HG03025 (cell line): ENCODE results near the gene CCL2.
"Not testable (repeated sequence)": the region's sequence is repeated elsewhere in the genome, so short reads cannot be mapped to it uniquely, and the experiment has no call there.

Experiments used
- ATAC-seq: cut with Tn5 transposase; IDR thresholded peaks from one replicate; pipeline ENCODE4 v1.9.1; 2021; ENCODE audit warnings: mild to moderate bottlenecking, moderate library complexity; ENCODE audit not compliant: unreplicated experiment, low FRiP score

CCL2 gene

GRCh38 chr17:34254651-34255380, at the start of gene CCL2:
TSS of gene CCL2 (plus strand) at chr17:34255285. CDS start at chr17:34255350, 65 bp downstream.
- no peak for ATAC-seq

GRCh38 chr17:34205401-34205800, 49.7 kb upstream of the CCL2 start:
- ATAC-seq = no peak

- ATAC-seq = no peak
Observed at GRCh38 chr17:34206569-34206968, 48.5 kb upstream of the CCL2 start.

GRCh38 chr17:34207572-34207971, 47.5 kb upstream of the CCL2 start:
- no peak for ATAC-seq

- no peak for ATAC-seq
Observed at GRCh38 chr17:34218748-34219147, 36.3 kb upstream of the CCL2 start.

DNA sequence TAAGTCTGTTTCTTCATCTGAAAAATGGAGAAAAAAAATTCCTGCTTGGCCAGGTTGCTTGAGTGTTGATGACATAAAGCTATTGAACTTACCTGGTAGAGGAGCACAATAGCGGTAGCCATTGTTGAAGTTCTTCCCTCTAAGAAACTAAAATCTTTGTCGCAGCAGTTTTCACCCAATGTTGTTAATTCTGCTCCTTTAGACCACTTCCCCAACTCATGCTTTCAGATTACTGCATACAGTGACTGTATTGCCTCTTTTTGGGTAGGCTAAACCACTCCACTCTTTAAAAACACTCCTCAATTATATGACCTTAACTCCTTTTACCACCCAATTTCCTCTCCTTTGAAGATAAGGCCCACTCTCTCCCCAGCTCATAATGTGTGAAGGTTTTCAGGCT, 35.7 kb upstream of the CCL2 start:
- ATAC-seq = no peak

DNA sequence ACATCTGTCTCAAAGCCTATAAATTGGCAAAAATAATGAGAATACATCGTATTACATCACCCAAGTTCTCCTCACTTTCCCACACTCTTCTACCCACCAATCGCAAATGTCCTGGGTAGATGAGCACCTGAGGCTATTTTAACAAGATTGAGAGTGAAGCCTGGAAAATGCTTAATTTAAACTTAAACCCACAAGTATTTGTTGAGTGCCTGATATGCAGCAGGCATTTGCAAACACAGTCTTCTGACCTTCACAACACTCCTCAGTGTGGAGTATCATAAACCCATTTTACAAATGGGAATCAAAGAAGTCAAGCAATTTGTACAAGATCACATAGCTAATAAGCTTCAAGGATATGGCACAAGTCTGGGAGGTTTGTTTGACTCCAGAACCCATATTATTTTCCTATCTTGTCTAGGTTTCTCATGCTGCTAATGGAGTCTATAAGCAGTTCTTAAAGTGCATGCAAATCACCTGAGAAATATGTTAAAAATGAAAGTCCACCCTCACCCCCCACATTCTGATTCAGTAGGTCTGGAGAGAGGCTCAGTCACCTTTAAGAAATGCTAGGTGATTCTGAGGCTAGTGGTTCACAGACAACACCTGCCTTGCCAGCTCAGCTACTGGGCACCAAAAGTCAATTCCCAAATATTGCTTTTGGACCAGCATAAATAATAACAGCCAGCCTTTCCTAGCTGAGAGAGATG, 34.9 kb upstream of the CCL2 start:
- ATAC-seq = no peak

- no peak for ATAC-seq
Observed at GRCh38 chr17:34220752-34221395, 34.2 kb upstream of the CCL2 start.

DNA sequence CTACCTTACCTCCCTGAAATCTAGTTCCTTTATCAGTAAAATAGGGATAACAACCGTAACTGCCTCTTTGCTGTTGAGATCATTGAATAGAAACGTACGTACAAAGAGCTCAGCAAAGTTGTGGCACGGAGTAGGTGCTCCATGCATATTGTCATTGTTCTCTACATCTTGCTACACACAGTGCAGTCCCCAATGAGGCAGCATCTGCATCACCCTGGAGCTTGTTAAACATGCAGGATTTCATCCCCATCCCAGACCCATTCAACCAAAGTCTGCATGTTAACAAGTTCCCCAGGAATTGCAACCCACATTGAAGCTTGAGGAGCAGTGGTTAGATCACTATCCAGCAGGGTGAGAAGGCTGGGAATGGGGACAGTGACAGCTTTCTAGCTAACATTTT, 33.7 kb upstream of the CCL2 start:
- ATAC-seq = no peak

DNA sequence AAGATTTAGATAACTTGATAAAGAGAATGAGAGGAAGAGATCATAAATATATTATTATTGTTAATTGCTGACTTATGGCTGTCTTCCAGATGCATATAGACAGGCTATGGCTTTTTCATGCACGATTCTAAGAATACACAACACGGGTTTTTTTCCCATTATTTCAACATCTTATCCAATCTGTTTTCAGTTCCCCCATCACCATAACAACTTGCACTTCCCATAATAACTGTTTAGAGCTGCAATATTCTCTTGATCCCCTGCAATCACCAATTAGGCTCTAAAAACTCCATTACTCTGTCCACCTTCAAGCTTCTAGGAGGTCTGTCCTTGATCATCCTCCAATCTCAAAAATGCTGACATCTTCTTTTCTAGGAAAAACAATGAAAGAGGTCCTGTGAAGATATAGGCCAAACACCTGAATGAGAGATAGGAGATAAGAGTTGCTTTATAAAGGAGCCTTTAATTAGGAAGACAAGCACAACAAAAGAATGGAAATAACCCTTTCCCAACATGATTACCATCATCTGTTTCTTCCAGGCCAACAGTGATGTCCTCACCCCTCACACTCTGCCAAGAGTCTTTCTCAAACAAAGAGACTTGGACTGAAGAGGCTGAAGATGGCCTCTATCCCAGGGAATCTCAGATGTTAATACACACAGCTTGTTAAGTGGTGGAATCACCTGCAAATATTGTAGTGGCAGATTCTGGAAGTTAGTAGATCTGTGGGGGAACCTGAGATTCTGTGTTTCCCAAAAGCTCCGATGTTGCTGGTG, 32.2 kb upstream of the CCL2 start:
- ATAC-seq = no peak

GRCh38 chr17:34225046-34225445, 30.0 kb upstream of the CCL2 start:
- ATAC-seq = no peak

DNA sequence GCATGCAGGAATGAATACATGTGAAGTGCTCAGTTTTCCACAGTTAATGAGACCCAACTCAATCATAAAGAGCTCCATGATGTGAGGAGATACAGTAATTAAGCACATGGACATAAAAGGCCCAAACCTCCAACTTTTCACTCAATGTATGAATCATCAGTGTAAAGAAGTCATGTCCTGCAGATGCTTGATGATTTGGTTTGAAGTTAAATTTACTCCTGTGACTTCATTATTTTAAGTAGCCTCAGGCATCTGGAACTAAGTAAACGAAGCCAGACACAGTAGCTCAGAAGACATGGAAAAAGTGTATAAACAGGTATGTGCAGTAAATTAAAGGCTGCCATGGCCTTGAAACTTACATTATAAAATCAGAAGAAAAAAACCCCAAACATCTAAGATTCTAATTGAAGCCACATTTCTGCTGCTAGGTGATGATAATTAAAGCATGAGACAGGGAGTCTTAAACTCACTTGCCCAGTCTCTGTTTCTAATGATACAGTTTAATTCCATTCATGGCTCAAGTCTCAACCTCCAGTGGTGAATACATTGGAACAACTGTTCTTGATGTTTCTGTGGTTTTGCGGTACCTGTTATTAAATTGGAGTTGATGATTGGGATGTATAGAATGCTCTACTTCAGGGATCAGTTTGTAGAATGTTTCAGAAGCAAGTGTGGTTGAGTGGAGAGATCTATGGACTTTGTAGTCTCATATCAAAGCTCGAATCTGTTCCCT, 28.9 kb upstream of the CCL2 start:
- no peak for ATAC-seq

DNA sequence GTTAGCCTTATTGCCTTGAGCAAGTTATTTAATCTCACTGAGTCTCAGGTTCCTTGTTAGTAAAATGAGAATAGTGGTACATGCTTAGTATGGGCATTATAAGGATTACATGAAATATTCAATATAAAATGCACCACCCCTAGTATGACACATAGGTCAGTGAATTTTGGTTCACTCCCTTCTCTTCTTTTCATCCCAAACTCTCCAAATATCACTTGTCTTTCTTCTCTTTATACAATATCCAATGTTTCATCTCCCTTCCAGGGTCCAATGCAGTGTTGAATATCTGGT, 28.4 kb upstream of the CCL2 start:
- no peak for ATAC-seq

DNA sequence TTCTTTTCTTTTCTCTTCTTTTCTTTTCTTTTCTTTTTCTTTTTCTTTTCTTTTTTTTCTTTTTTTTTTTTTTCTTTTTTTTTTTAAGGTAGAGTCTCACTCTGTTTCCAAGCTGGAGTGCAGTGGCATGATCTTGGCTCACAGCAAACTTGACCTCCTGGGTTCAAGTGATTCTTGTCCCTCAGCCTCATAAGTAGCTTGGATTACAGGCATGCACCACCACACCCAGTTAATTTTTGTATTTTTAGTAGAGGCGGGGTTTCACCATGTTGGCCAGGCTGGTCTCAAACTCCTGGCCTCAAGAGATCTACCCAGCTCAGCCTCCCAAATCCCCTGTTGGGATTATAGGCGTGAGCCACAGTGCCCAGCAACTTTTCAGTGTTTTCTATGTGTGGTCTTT, 27.8 kb upstream of the CCL2 start:
- ATAC-seq = not testable (repeated sequence)

DNA sequence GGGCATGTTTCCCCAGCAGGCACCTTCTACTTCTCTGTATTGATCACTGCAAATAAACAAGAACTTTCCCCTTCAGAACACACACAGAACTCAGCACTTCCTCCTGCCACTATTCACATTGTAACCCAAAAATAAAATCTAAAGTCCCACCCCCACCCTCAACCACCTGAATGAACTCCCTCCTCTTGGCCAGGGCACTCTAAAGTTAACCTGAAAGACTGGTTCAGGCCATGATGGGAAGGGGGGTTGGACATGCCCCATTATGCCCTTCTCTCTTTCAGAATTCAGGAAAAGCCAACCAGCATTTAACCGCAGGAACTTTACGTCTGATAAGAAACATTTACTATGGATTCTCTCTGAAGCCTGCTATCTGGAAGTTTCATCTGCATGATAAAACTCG, 27.4 kb upstream of the CCL2 start:
- ATAC-seq = no peak

- no peak for ATAC-seq
Observed at GRCh38 chr17:34228781-34229180, 26.3 kb upstream of the CCL2 start.

DNA sequence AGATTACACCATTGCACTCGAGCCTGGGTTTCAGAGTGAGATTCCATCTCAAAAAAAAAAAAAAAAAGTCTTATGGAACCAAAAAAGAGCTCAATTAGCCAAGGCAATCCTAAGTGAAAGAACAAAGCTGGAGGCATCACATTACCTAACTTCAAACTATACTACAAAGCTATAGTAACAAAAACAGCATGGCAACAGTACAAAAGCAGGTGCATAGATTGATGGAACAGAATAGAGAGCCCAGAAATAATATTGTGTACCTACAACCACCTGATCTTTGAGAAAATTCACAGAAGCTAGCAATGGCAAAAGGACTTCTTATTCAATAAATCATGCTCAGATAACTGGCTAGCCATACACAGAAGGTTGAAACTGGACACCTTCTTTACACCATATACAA, 24.7 kb upstream of the CCL2 start:
- no peak for ATAC-seq

GRCh38 chr17:34234616-34235015, 20.5 kb upstream of the CCL2 start:
- ATAC-seq = no peak

DNA sequence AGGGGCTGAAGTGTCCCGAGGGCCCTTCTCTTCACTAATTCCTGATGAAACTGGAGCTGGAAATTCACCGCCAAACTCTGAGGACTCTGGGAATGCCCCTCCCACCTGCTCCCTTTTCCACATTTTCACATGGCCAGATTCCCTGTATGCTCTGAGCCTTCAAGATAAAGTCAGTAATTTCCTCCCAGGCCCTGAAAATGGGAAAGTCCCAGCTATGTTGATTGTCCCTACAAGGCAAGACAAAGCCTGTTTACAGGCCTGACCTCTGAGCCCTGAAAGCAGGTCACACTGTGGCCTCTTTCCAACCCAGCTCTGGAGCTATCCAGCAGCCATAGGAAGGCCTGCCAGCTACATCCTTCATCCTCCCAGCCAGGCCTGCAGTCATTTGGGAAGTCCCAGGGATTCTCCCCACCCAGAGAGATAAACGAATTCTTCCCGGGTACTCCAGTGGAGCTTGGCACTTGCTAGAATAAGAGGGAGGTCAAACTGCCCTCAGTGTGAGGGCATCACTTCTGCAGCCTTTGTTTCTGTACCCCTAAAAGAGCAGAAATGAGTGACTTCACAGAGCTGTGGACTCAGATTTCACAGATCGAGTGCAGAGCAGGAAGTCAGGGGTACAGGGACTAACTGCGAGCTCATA, 19.6 kb upstream of the CCL2 start:
- no peak for ATAC-seq

DNA sequence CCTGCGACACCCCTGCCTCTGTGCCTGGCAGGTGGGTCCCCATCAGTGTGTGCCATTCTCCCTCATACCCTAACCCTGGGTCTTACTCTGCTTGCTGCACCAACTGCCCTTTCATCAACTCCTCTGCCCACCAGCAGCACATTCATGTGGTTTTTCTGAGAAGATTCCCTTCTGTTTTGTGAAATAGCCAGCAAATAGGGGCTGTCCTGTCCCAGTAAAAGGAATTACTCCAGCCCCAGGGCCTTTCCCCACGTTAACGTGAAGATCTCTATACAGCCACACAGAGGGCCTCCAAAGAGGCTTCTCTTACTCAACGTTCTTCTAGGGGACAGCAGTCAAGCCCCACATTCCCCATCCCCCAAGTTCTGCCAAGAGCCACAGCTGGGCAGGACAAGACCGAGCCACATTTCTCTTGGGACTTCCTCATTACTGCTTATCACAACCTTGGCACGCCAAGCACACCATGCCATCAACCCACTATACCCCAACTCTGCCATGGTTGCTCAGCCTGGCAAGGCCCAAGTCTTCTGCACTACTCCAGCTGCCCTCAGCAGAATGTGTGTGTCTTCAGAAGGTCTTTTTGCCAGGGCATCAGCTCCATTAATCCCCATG, 18.7 kb upstream of the CCL2 start:
- no peak for ATAC-seq
